ENCODE data around the gene MRPL16.
"Not testable (repeated sequence)": the region's sequence is repeated elsewhere in the genome, so short reads cannot be mapped to it uniquely, and the experiment has no call there.

The MRPL16 gene

DNA sequence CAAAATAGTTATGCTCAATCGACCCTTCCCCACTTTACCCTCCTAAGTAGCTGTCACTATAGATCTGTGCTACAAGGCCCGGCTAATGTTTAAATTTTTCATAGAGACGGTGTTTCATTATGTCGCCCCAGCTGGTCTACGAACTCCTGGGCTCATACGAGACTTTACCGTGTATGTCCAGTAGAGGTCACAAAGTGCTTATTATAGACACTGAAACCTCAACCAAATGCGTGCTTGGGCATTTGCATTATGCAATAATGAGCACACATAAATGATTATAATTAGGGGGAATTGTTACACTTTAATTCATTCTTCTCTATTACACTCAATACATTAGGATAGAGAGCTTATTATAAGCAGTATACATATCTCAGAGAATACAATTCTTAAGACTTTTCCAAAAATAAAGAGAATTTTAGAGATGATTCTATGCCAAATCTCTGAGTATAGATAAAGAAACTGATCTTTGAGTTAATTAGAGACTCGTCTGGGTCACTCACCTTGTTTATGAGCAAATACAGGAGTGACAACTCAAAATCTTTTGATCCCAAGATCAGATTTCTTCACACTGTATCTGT is 12.5 kb upstream of the MRPL16 start:
- H3K4ac ChIP-seq (ENCODE audit: low read depth, low read length): no peak overlapping the region
- H2AK5ac ChIP-seq (ENCODE audit: low read length): no peak overlapping the region
- no peak overlapping the region for H4K12ac ChIP-seq (ENCODE audit: low read depth, low read length)
- no peaks in the 10 kb centered on the region for H3K9me3 ChIP-seq (ENCODE audit: insufficient read depth, low read depth, low read length)
- no peak overlapping the region for H4K91ac ChIP-seq (ENCODE audit: low read depth, low read length)
- no peak overlapping the region for H3K27ac ChIP-seq (ENCODE audit: low read depth, low read length)
- H3K27me3 ChIP-seq (ENCODE audit: insufficient read depth, low read length): no peaks in the 10 kb centered on the region
- H3K23ac ChIP-seq (ENCODE audit: low read length): no peak overlapping the region
- no CpG with 5 or more reads among the region's 9 CpGs for WGBS (ENCODE audit: extremely low coverage, insufficient coverage, insufficient read length)
- no peak overlapping the region for H2BK12ac ChIP-seq (ENCODE audit: low read length)
- H3K4me1 ChIP-seq (ENCODE audit: control insufficient read depth in 1 of 2, insufficient read depth in 2 of 2, low read length in 2 of 2): no peaks in the 10 kb centered on the region
- no peak overlapping the region for H2AFZ ChIP-seq (ENCODE audit: insufficient read depth, low read length, poor library complexity)
- no peaks in the 10 kb centered on the region for H3K36me3 ChIP-seq (ENCODE audit: control insufficient read depth in 1 of 2, insufficient read depth in 2 of 2, low read length in 2 of 2)
- H3K79me1 ChIP-seq (ENCODE audit: low read length): no peaks in the 10 kb centered on the region
- H4K8ac ChIP-seq (ENCODE audit: low read depth, low read length): no peak overlapping the region
- H3K4me2 ChIP-seq (ENCODE audit: low read length): no peak overlapping the region
- no peak overlapping the region for H3K4me3 ChIP-seq (ENCODE audit: low read depth, low read length)
- no peaks in the 10 kb centered on the region for H3K79me2 ChIP-seq (ENCODE audit: control insufficient read depth, insufficient read depth, low read length, poor library complexity)
- no peak overlapping the region for H3K14ac ChIP-seq (ENCODE audit: low read length)
- DNase-seq: peak; percentile 37 to 72
- H3K18ac ChIP-seq (ENCODE audit: low read length): no peak overlapping the region
- H2BK120ac ChIP-seq (ENCODE audit: insufficient read depth, low read length, poor library complexity): no peak overlapping the region
- H3K9ac ChIP-seq (ENCODE audit: low read length): no peak overlapping the region
- H2BK5ac ChIP-seq (ENCODE audit: low read depth, low read length, poor library complexity): no peak overlapping the region

DNA sequence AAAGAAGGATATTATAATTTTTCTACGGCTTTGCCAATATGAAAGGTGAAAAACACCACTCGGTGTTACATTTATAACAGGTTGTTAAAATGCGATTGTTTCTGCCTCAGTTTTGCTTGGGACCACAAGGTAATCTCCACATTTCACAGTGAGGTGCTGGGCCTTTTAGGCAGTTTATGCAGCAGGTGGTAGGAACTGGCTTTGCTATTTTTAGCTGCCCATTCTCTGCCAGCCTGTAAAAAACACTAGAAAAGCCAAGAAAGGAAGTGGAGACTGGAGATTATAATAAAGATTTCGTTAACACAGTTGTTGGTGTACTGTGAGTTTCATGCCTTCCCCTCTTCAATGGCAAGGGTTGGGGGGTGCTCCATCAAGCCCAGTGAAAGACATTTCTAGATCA is 8.0 kb upstream of the MRPL16 start:
- no peak overlapping the region for H3K4me2 ChIP-seq (ENCODE audit: low read length)
- no peaks in the 10 kb centered on the region for H3K79me2 ChIP-seq (ENCODE audit: control insufficient read depth, insufficient read depth, low read length, poor library complexity)
- no peaks in the 10 kb centered on the region for H3K9me3 ChIP-seq (ENCODE audit: insufficient read depth, low read depth, low read length)
- H3K27ac ChIP-seq (ENCODE audit: low read depth, low read length): no peak overlapping the region
- no peak overlapping the region for H3K18ac ChIP-seq (ENCODE audit: low read length)
- H4K12ac ChIP-seq (ENCODE audit: low read depth, low read length): no peak overlapping the region
- H3K79me1 ChIP-seq (ENCODE audit: low read length): no peaks in the 10 kb centered on the region
- no CpG with 5 or more reads among the region's 4 CpGs for WGBS (ENCODE audit: extremely low coverage, insufficient coverage, insufficient read length)
- no peaks in the 10 kb centered on the region for H3K36me3 ChIP-seq (ENCODE audit: control insufficient read depth in 1 of 2, insufficient read depth in 2 of 2, low read length in 2 of 2)
- DNase-seq: no peak
- no peak overlapping the region for H2BK5ac ChIP-seq (ENCODE audit: low read depth, low read length, poor library complexity)
- H4K8ac ChIP-seq (ENCODE audit: low read depth, low read length): no peak overlapping the region
- H2AK5ac ChIP-seq (ENCODE audit: low read length): no peak overlapping the region
- H3K4ac ChIP-seq (ENCODE audit: low read depth, low read length): no peak overlapping the region
- no peak overlapping the region for H2AFZ ChIP-seq (ENCODE audit: insufficient read depth, low read length, poor library complexity)
- H2BK120ac ChIP-seq (ENCODE audit: insufficient read depth, low read length, poor library complexity): no peak overlapping the region
- H3K9ac ChIP-seq (ENCODE audit: low read length): no peak overlapping the region
- no peak overlapping the region for H3K4me3 ChIP-seq (ENCODE audit: low read depth, low read length)
- no peaks in the 10 kb centered on the region for H3K27me3 ChIP-seq (ENCODE audit: insufficient read depth, low read length)
- no peak overlapping the region for H3K14ac ChIP-seq (ENCODE audit: low read length)
- no peaks in the 10 kb centered on the region for H3K4me1 ChIP-seq (ENCODE audit: control insufficient read depth in 1 of 2, insufficient read depth in 2 of 2, low read length in 2 of 2)
- H4K91ac ChIP-seq (ENCODE audit: low read depth, low read length): no peak overlapping the region
- no peak overlapping the region for H3K23ac ChIP-seq (ENCODE audit: low read length)
- no peak overlapping the region for H2BK12ac ChIP-seq (ENCODE audit: low read length)

GRCh38 chr11:59816434-59816833 is 5.9 kb upstream of the MRPL16 start:
- not testable (repeated sequence) for H4K8ac ChIP-seq (ENCODE audit: low read depth, low read length); H3K9me3 ChIP-seq (ENCODE audit: insufficient read depth, low read depth, low read length); H2BK12ac ChIP-seq (ENCODE audit: low read length); H3K14ac ChIP-seq (ENCODE audit: low read length); H2AK5ac ChIP-seq (ENCODE audit: low read length); H3K79me1 ChIP-seq (ENCODE audit: low read length); H4K91ac ChIP-seq (ENCODE audit: low read depth, low read length); H3K79me2 ChIP-seq (ENCODE audit: control insufficient read depth, insufficient read depth, low read length, poor library complexity); H3K36me3 ChIP-seq (ENCODE audit: control insufficient read depth in 1 of 2, insufficient read depth in 2 of 2, low read length in 2 of 2); H3K27me3 ChIP-seq (ENCODE audit: insufficient read depth, low read length); H3K23ac ChIP-seq (ENCODE audit: low read length); H3K4ac ChIP-seq (ENCODE audit: low read depth, low read length); DNase-seq; H3K18ac ChIP-seq (ENCODE audit: low read length); H3K4me1 ChIP-seq (ENCODE audit: control insufficient read depth in 1 of 2, insufficient read depth in 2 of 2, low read length in 2 of 2); H2AFZ ChIP-seq (ENCODE audit: insufficient read depth, low read length, poor library complexity); H3K4me2 ChIP-seq (ENCODE audit: low read length); H4K12ac ChIP-seq (ENCODE audit: low read depth, low read length); H3K9ac ChIP-seq (ENCODE audit: low read length); H3K4me3 ChIP-seq (ENCODE audit: low read depth, low read length); H2BK120ac ChIP-seq (ENCODE audit: insufficient read depth, low read length, poor library complexity); H3K27ac ChIP-seq (ENCODE audit: low read depth, low read length); H2BK5ac ChIP-seq (ENCODE audit: low read depth, low read length, poor library complexity)
- WGBS (ENCODE audit: extremely low coverage, insufficient coverage, insufficient read length): no CpG with 5 or more reads among the region's 1 CpG

DNA sequence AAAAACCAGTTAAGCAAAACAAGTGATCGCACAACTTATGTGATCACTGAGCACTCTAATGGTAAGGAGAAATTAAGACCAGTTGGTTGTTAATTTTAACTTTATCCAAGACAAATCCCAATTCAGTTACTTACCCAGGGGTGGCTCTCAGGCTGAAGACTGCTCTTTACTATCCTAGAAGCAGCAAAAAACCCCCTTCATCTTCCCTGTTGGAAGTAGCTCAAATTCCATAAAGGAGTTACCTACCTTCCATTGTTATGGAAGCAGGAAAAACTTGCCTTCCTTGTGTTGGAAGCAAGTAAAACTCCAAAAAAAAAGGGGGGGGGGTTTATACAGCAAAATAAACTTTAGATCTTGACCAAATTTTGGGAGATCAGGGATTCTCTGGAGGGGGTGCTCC is 5.2 kb upstream of the MRPL16 start:
- H3K9ac ChIP-seq (ENCODE audit: low read length): no peak overlapping the region
- no peak overlapping the region for H3K4me2 ChIP-seq (ENCODE audit: low read length)

More for the DNA sequence above, 5.2 kb upstream of the MRPL16 start:
- DNase-seq: no peak
- Histone ChIP-seq H4K91ac (ENCODE audit: low read depth, low read length) (no peak overlapping the region), H3K23ac (ENCODE audit: low read length) (no peak overlapping the region), H3K36me3 (ENCODE audit: control insufficient read depth in 1 of 2, insufficient read depth in 2 of 2, low read length in 2 of 2) (no peaks in the 10 kb centered on the region), H3K4me1 (ENCODE audit: control insufficient read depth in 1 of 2, insufficient read depth in 2 of 2, low read length in 2 of 2) (no peaks in the 10 kb centered on the region), H3K79me1 (ENCODE audit: low read length) (no peaks in the 10 kb centered on the region), H2AK5ac (ENCODE audit: low read length) (no peak overlapping the region), H2AFZ (ENCODE audit: insufficient read depth, low read length, poor library complexity) (no peak overlapping the region), H3K4me3 (ENCODE audit: low read depth, low read length) (no peak overlapping the region), H2BK12ac (ENCODE audit: low read length) (no peak overlapping the region), H3K27ac (ENCODE audit: low read depth, low read length) (no peak overlapping the region), H3K4ac (ENCODE audit: low read depth, low read length) (no peak overlapping the region), H4K12ac (ENCODE audit: low read depth, low read length) (no peak overlapping the region), H3K18ac (ENCODE audit: low read length) (no peak overlapping the region), H4K8ac (ENCODE audit: low read depth, low read length) (no peak overlapping the region), H3K9me3 (ENCODE audit: insufficient read depth, low read depth, low read length) (no peaks in the 10 kb centered on the region), H2BK120ac (ENCODE audit: insufficient read depth, low read length, poor library complexity) (no peak overlapping the region), H3K14ac (ENCODE audit: low read length) (no peak overlapping the region), H3K27me3 (ENCODE audit: insufficient read depth, low read length) (no peaks in the 10 kb centered on the region), H2BK5ac (ENCODE audit: low read depth, low read length, poor library complexity) (no peak overlapping the region), H3K79me2 (ENCODE audit: control insufficient read depth, insufficient read depth, low read length, poor library complexity) (no peaks in the 10 kb centered on the region)
- no CpG with 5 or more reads among the region's 1 CpG for WGBS (ENCODE audit: extremely low coverage, insufficient coverage, insufficient read length)
